IMR-90 (cell line): ENCODE measurements around the gene RUBCN. TPM values are rescaled to one million over a fixed set of nuclear protein-coding genes. Genes with fewer than 3 reads are reported as not detected.
"Not testable (repeated sequence)": the region's sequence is repeated elsewhere in the genome, so short reads cannot be mapped to it uniquely, and the experiment has no call there.

Experiments
- ATAC-seq: fragments of 200-7000 bp; cut with Tn5 transposase; 2 replicates; pipeline ENCODE4 v1.9.1; 2020; ENCODE audit warnings: low read depth, mild to moderate bottlenecking, moderate library complexity
- BruUV-seq: library from RNA; stranded (reverse); fragments of 400-500 nt; replicated peaks from 2 replicates; lab custom pipeline; 2021; lab: Mats Ljungman, UMichigan
- CTCF ChIA-PET: fragments of 300-600 bp; formaldehyde crosslinking; extraction: SDS; loops from one replicate; lab custom pipeline; 2021; ENCODE audit warnings: antibody characterized with exemption; lab: Yijun Ruan, JAX
- POLR2A ChIA-PET: fragments of 300-600 bp; sonication (Branson Sonifier 250); formaldehyde crosslinking; loops from one replicate; lab custom pipeline; 2022; ENCODE audit warnings: antibody characterized with exemption; ENCODE audit not compliant: unreplicated experiment; lab: Charles Lee
- DNase-seq: peaks from one replicate; pipeline ENCODE4 v3.0.0; 2013
- H2AFZ ChIP-seq: replicated peaks from 2 replicates; pipeline ENCODE3; 2013; ENCODE audit warnings: low read length, mild to moderate bottlenecking; ENCODE audit not compliant: poor library complexity
- H2AK5ac ChIP-seq: 2 replicates; pipeline ENCODE4 v1.6.1; 2013; ENCODE audit warnings: low read depth, low read length, inconsistent platforms
- H2AK9ac ChIP-seq: replicated peaks from 2 replicates; pipeline ENCODE3; 2013; ENCODE audit warnings: mild to moderate bottlenecking, low read depth, low read length, moderate library complexity; ENCODE audit not compliant: poor library complexity
- H2BK120ac ChIP-seq: 2 replicates; pipeline ENCODE4 v1.6.1; 2013; ENCODE audit warnings: low read depth, low read length, inconsistent platforms
- H2BK15ac ChIP-seq: 3 replicates; pipeline ENCODE4 v1.6.1; 2013; ENCODE audit warnings: low read depth, low read length, inconsistent platforms
- H2BK20ac ChIP-seq: 2 replicates; pipeline ENCODE4 v1.6.1; 2013; ENCODE audit warnings: low read depth, mild to moderate bottlenecking, inconsistent platforms, low read length, moderate library complexity
- H2BK5ac ChIP-seq: 2 replicates; pipeline ENCODE4 v1.6.1; 2013; ENCODE audit warnings: mild to moderate bottlenecking, low read depth, low read length, inconsistent platforms; ENCODE audit not compliant: poor library complexity, severe bottlenecking
- H3K14ac ChIP-seq: replicated peaks from 2 replicates; pipeline ENCODE4 v1.6.1; 2013; ENCODE audit warnings: low read depth, low read length, inconsistent platforms
- H3K18ac ChIP-seq: 2 replicates; pipeline ENCODE4 v1.6.1; 2013; ENCODE audit warnings: low read depth, low read length, control low read depth
- H3K23ac ChIP-seq: 2 replicates; pipeline ENCODE4 v1.6.1; 2013; ENCODE audit warnings: low read depth, low read length, inconsistent platforms
- H3K27ac ChIP-seq: 2 replicates; pipeline ENCODE4 v1.5.1; 2013; ENCODE audit warnings: mild to moderate bottlenecking, control low read depth, low read length; ENCODE audit not compliant: insufficient read depth
- H3K27me3 ChIP-seq: 2 replicates; pipeline ENCODE4 v1.6.1; 2013; ENCODE audit warnings: low read length; ENCODE audit not compliant: control insufficient read depth, insufficient read depth
- H3K36me3 ChIP-seq: 2 replicates; pipeline ENCODE4 v1.6.1; 2013; ENCODE audit warnings: low read length, mixed read lengths; ENCODE audit not compliant: control insufficient read depth, insufficient read depth
- H3K4ac ChIP-seq: 2 replicates; pipeline ENCODE4 v1.6.1; 2013; ENCODE audit warnings: low read depth, low read length, inconsistent platforms
- H3K4me1 ChIP-seq: 2 replicates; pipeline ENCODE4 v1.6.1; 2013; ENCODE audit warnings: low read length, mixed read lengths; ENCODE audit not compliant: control insufficient read depth, insufficient read depth
- H3K4me2 ChIP-seq: 2 replicates; pipeline ENCODE4 v1.6.1; 2013; ENCODE audit warnings: low read depth, mild to moderate bottlenecking, control low read depth, low read length, moderate library complexity
- H3K4me3 ChIP-seq: 2 replicates; pipeline ENCODE4 v1.5.1; 2013; ENCODE audit warnings: low read depth, mild to moderate bottlenecking, control low read depth, low read length, moderate library complexity; ENCODE audit not compliant: insufficient read depth
- H3K56ac ChIP-seq: 2 replicates; pipeline ENCODE4 v1.6.1; 2013; ENCODE audit warnings: low read length, inconsistent platforms; ENCODE audit not compliant: insufficient read depth; ENCODE audit errors: extremely low read depth
- H3K79me1 ChIP-seq, 2 experiments: 2 replicates each; pipeline ENCODE4 v1.6.1; 2013; ENCODE audit warnings: low read length in 2 of 2, inconsistent platforms in 1 of 2, low read depth in 1 of 2
- H3K9ac ChIP-seq: 2 replicates; pipeline ENCODE4 v1.6.1; 2013; ENCODE audit warnings: low read depth, low read length, control low read depth
- H3K9me1 ChIP-seq: 2 replicates; pipeline ENCODE4 v1.6.1; 2013; ENCODE audit warnings: low read length, inconsistent platforms; ENCODE audit not compliant: insufficient read depth
- H3K9me3 ChIP-seq: 2 replicates; pipeline ENCODE4 v1.6.1; 2013; ENCODE audit warnings: low read length; ENCODE audit not compliant: control insufficient read depth, insufficient read depth
- H4K20me1 ChIP-seq: 2 replicates; pipeline ENCODE4 v1.6.1; 2013; ENCODE audit warnings: low read length, inconsistent platforms; ENCODE audit not compliant: insufficient read depth
- H4K5ac ChIP-seq: 2 replicates; pipeline ENCODE4 v1.6.1; 2013; ENCODE audit warnings: mild to moderate bottlenecking, low read depth, low read length, control low read depth
- H4K8ac ChIP-seq, 2 experiments: 2 replicates each; pipeline ENCODE4 v1.6.1; 2013; ENCODE audit warnings: low read depth in 2 of 2, low read length in 2 of 2, control low read depth in 1 of 2, inconsistent platforms in 1 of 2
- H4K91ac ChIP-seq: 2 replicates; pipeline ENCODE4 v1.6.1; 2013; ENCODE audit warnings: low read depth, low read length, inconsistent platforms; ENCODE audit not compliant: insufficient read depth
- WGBS, 2 experiments: methylation state at CpG; one replicate each; pipeline versions ENCODE4 v1.1.5 to v1.1.7; 2013; ENCODE audit warnings: missing lambda C conversion rate in 2 of 2; ENCODE audit not compliant: insufficient read length in 1 of 2; ENCODE audit errors: extremely low coverage in 2 of 2; 5-methylcytosine and 5-hydroxymethylcytosine counted together
- dilution Hi-C: fragments of 300-500 bp; cut with HindIII; formaldehyde crosslinking; loops from one replicate; pipeline ENCODE4 v1.14.3; 2018; ENCODE audit warnings: low sequenced_read_pairs; ENCODE audit not compliant: unreplicated experiment
- in situ Hi-C: fragments of 300-500 bp; cut with MboI; formaldehyde crosslinking; loops from 3 replicates; pipeline ENCODE4 v1.14.3; 2019; ENCODE audit warnings: low sequenced_read_pairs, inconsistent platforms, mixed read lengths
- intact Hi-C: fragments of 100-400 bp; cut with micrococcal nuclease; formaldehyde crosslinking; loops from 2 replicates; pipeline ENCODE4 v1.10.0; 2022
- polyA plus RNA-seq, 3 experiments: library from polyadenylated mRNA; depleted of rRNA; stranded (reverse); fragments of >200 nt; gene quantifications; 2 replicates each; pipeline ENCODE4 v1.2.3, GENCODE V29; 2012; ENCODE audit warnings: low replicate concordance in 1 of 3
- total RNA-seq: library from RNA; depleted of rRNA; stranded (reverse); fragments of >200 nt; gene quantifications from 2 replicates; pipeline ENCODE4 v1.2.3, GENCODE V29; 2012

RUBCN gene
- total and polyA plus RNA-seq, 2 of the 4 experiments (the other 2 are of a cell fraction), result 10.8 to 12.6 TPM

DNA sequence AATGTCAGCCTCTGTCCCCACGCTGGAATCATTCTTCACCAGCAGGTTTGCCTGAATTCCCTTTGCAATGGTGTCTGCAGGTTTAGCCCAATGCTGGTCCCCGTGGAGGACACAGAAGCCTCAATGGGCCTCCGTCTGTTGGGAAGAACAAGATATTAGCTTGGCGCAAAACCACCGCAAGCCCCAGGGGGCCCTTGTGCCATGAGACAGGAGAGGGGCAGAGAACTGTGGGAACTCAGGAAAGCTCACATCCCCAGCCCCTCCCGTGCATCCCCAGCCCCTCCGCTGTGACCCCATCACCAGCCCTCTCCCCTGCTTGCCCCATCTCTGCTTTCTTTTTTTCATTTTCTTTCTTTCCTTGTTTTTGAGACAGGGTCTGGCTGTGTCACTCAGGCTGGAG, 89.1 kb downstream of the RUBCN start:
- H3K9me1 ChIP-seq, H2BK5ac ChIP-seq, H3K79me1 ChIP-seq, H3K36me3 ChIP-seq, H3K23ac ChIP-seq, H4K20me1 ChIP-seq, H3K9ac ChIP-seq, H2AFZ ChIP-seq, H2AK5ac ChIP-seq, H3K9me3 ChIP-seq, H2BK120ac ChIP-seq, ATAC-seq, in situ Hi-C loops, H3K27ac ChIP-seq, H2AK9ac ChIP-seq, H3K4me1 ChIP-seq, H3K56ac ChIP-seq, BruUV-seq, H3K4me3 ChIP-seq, dilution Hi-C loops, H4K5ac ChIP-seq, CTCF ChIA-PET, H2BK20ac ChIP-seq, H3K27me3 ChIP-seq, H3K4ac ChIP-seq, H4K8ac ChIP-seq, H4K91ac ChIP-seq, H3K18ac ChIP-seq, H3K4me2 ChIP-seq, H2BK15ac ChIP-seq, H3K14ac ChIP-seq, intact Hi-C loops, DNase-seq, POLR2A ChIA-PET: not testable (repeated sequence)
- no CpG with 5 or more reads among the region's 7 CpGs for WGBS, 2 experiments

DNA sequence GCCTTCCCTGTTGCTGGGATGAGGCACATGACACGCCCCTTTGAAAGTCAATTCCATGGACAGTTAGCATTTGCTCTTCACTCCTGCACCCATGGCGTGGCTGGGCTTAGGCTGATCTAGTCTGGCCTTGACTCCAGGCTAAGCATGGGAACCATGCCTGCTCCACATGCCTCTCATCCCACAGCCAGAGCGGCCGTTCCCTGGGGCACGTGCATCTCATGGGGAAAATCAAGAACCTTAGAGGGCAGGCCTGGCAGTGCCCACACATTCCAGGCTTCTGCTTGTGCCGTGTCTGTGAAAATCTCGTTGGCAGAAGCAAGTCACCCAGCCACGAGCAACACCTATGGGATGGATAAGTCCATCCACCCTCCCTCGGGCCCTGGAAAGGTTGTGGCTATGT, 89.5 kb downstream of the RUBCN start:
- H2AFZ ChIP-seq, H3K9me1 ChIP-seq, CTCF ChIA-PET, H4K20me1 ChIP-seq, H2BK20ac ChIP-seq, H3K79me1 ChIP-seq, H4K91ac ChIP-seq, H4K5ac ChIP-seq, H3K23ac ChIP-seq, H3K9ac ChIP-seq, H3K4me2 ChIP-seq, POLR2A ChIA-PET, H3K18ac ChIP-seq, H4K8ac ChIP-seq, H2BK120ac ChIP-seq, H3K36me3 ChIP-seq, H2BK15ac ChIP-seq, H3K9me3 ChIP-seq, H3K56ac ChIP-seq, intact Hi-C loops, in situ Hi-C loops, H3K4me3 ChIP-seq, dilution Hi-C loops, H3K4ac ChIP-seq, H3K4me1 ChIP-seq, H3K27ac ChIP-seq, H2AK5ac ChIP-seq, H3K27me3 ChIP-seq, ATAC-seq, H2AK9ac ChIP-seq, BruUV-seq, H2BK5ac ChIP-seq, DNase-seq, H3K14ac ChIP-seq: not testable (repeated sequence)
- WGBS, 2 experiments, result no CpG with 5 or more reads among the region's 9 CpGs
